GM12878 (cell line): ENCODE results near the gene AKAP13. TPM values are rescaled to one million over a fixed set of nuclear protein-coding genes. Genes with fewer than 3 reads are reported as not detected.

Source experiments
- ATAC-seq: fragments of 200-7000 bp; cut with Tn5 transposase; 3 replicates; pipeline ENCODE4 v1.9.1; 2020; ENCODE audit warnings: mild to moderate bottlenecking, moderate library complexity
- BruUV-seq: library from RNA; stranded (reverse); fragments of 400-500 nt; replicated peaks from 2 replicates; lab custom pipeline; 2021; lab: Mats Ljungman, UMichigan
- CTCF ChIA-PET: fragments of 300-600 bp; sonication (Branson Sonifier 250); formaldehyde crosslinking; extraction: SDS; loops from one replicate; lab custom pipeline; 2021; ENCODE audit warnings: inconsistent platforms; lab: Yijun Ruan, JAX
- POLR2A ChIA-PET: fragments of 350-600 bp; formaldehyde crosslinking; extraction: SDS; loops from one replicate; lab custom pipeline; 2021; ENCODE audit warnings: inconsistent platforms; lab: Charles Lee
- RAD21 ChIA-PET: fragments of 300-600 bp; sonication (Branson Sonifier 250); formaldehyde crosslinking; loops from one replicate; lab custom pipeline; 2023; ENCODE audit warnings: antibody characterized with exemption; ENCODE audit not compliant: unreplicated experiment; lab: Charles Lee
- SMC1A ChIA-PET: fragments of 300-600 bp; sonication (Branson Sonifier 250); formaldehyde crosslinking; loops from one replicate; lab custom pipeline; 2023; ENCODE audit not compliant: unreplicated experiment, uncharacterized antibody; lab: Charles Lee
- DNase-seq: peaks from one replicate; pipeline ENCODE4 v3.0.0-alpha.2; 2011; ENCODE audit warnings: low read depth, low spot score
- FAIRE-seq: peaks from 3 replicates; lab custom pipeline; 2011; peaks lifted over from hg19 to GRCh38; lab: Jason Lieb, UNC
- H2AFZ ChIP-seq: 2 replicates; pipeline ENCODE4 v1.6.0; 2011; ENCODE audit warnings: low read depth, low read length, control low read depth; ENCODE audit not compliant: control insufficient read depth
- H3K27ac ChIP-seq: 2 replicates; pipeline ENCODE4 v1.5.1; 2011; ENCODE audit warnings: control low read depth; ENCODE audit not compliant: control insufficient read depth, insufficient read depth
- H3K27me3 ChIP-seq, 2 experiments: replicated peaks in 1 of 2; 2 replicates each; pipeline versions ENCODE4 v1.6.0 to v1.6.1; 2011; ENCODE audit warnings: low read length in 1 of 2; ENCODE audit not compliant: control insufficient read depth in 2 of 2, insufficient read depth in 2 of 2
- H3K36me3 ChIP-seq, 2 experiments: 2 replicates each; pipeline ENCODE4 v1.5.1; 2011; ENCODE audit warnings: low read length in 1 of 2; ENCODE audit not compliant: control insufficient read depth in 2 of 2, insufficient read depth in 2 of 2
- H3K4me1 ChIP-seq: 2 replicates; pipeline ENCODE4 v1.6.1; 2011; ENCODE audit warnings: mild to moderate bottlenecking, low read length, moderate library complexity, mixed read lengths; ENCODE audit not compliant: control insufficient read depth, insufficient read depth
- H3K4me2 ChIP-seq: 2 replicates; pipeline ENCODE4 v1.6.0; 2011; ENCODE audit warnings: control low read depth; ENCODE audit not compliant: control insufficient read depth, insufficient read depth
- H3K4me3 ChIP-seq: fragments of 200-600 bp; sonication (generic); 2 replicates; pipeline ENCODE4 v1.5.1; 2016
- H3K79me2 ChIP-seq: 2 replicates; pipeline ENCODE4 v1.6.0; 2011; ENCODE audit warnings: low read length; ENCODE audit not compliant: control insufficient read depth, insufficient read depth
- H3K9ac ChIP-seq: 2 replicates; pipeline ENCODE4 v1.8.0; 2011; ENCODE audit warnings: low read length, control low read depth, mixed read lengths; ENCODE audit not compliant: control insufficient read depth, insufficient read depth
- H3K9me3 ChIP-seq: replicated peaks from 3 replicates; pipeline ENCODE4 v1.5.1; 2011; ENCODE audit warnings: mild to moderate bottlenecking, low read length; ENCODE audit not compliant: control insufficient read depth, insufficient read depth
- H4K20me1 ChIP-seq: 2 replicates; pipeline ENCODE4 v1.6.0; 2011; ENCODE audit not compliant: control insufficient read depth, insufficient read depth
- EED ChIP-seq: sonication (generic); IDR thresholded peaks from 2 replicates; pipeline ENCODE4 v1.6.1; 2016; ENCODE audit warnings: antibody characterized with exemption, low read depth
- IKZF1 ChIP-seq: fragments of 450-650 bp; conservative IDR thresholded peaks from 2 replicates; pipeline ENCODE4 v1.6.1; 2017; ENCODE audit warnings: antibody characterized with exemption, mild to moderate bottlenecking
- IKZF2 ChIP-seq, 2 experiments: fragments of 450-650 bp; IDR thresholded peaks; 2 replicates each; pipeline ENCODE4 v1.6.1; 2017; ENCODE audit warnings: mild to moderate bottlenecking in 2 of 2, moderate library complexity in 2 of 2
- KDM1A ChIP-seq: fragments of 200-600 bp; sonication (generic); IDR thresholded peaks from 2 replicates; pipeline ENCODE4 v1.6.1; 2016; ENCODE audit warnings: borderline replicate concordance
- MEF2A ChIP-seq: IDR thresholded peaks from 2 replicates; pipeline ENCODE4 v1.6.1; 2011; ENCODE audit warnings: low read depth, mild to moderate bottlenecking, low read length, moderate library complexity; ENCODE audit not compliant: insufficient read depth
- MTA2 ChIP-seq: fragments of 450-650 bp; IDR thresholded peaks from 2 replicates; pipeline ENCODE4 v1.6.1; 2016; ENCODE audit warnings: low read depth, mild to moderate bottlenecking, moderate library complexity
- NFIC ChIP-seq: IDR thresholded peaks from 2 replicates; pipeline ENCODE4 v1.6.1; 2012; ENCODE audit warnings: low read depth, mild to moderate bottlenecking, inconsistent platforms, low read length, moderate library complexity
- PAX8 ChIP-seq: fragments of 450-650 bp; IDR thresholded peaks from 2 replicates; pipeline ENCODE4 v1.6.1; 2017; ENCODE audit warnings: mild to moderate bottlenecking, moderate library complexity
- POU2F2 ChIP-seq: IDR thresholded peaks from 3 replicates; pipeline ENCODE4 v1.6.1; 2011; ENCODE audit warnings: low read depth, mild to moderate bottlenecking, low read length, borderline replicate concordance
- RUNX3 ChIP-seq: IDR thresholded peaks from 2 replicates; pipeline ENCODE4 v1.6.1; 2012; ENCODE audit warnings: low read length, inconsistent platforms
- WGBS: methylation state at CpG from one replicate; pipeline ENCODE4 v1.1.6; 2016; ENCODE audit warnings: low lambda C conversion rate; ENCODE audit not compliant: insufficient replicate concordance, insufficient coverage; ENCODE audit errors: missing lambda C conversion rate; 5-methylcytosine and 5-hydroxymethylcytosine counted together
- in situ Hi-C: fragments of 300-500 bp; cut with MboI; formaldehyde crosslinking; loops from 9 replicates; pipeline ENCODE4 v1.14.3; 2018; ENCODE audit warnings: mixed read lengths
- intact Hi-C: fragments of 100-400 bp; cut with micrococcal nuclease; formaldehyde crosslinking; loops from one replicate; pipeline ENCODE4 v1.14.2; 2022; ENCODE audit not compliant: unreplicated experiment
- polyA plus RNA-seq, 11 experiments: library from polyadenylated mRNA; depleted of rRNA in 4 of 11; unstranded in 6 of 11; stranded (reverse) in 5 of 11; fragments of >200 nt; fragmentation: Nextera tagmentation in 4 of 11; fragmentation: Illumina TruSeq in 1 of 11; extraction: Ambion mirVana in 4 of 11; extraction: Trizol in 1 of 11; gene quantifications; 1 replicate in 1 of 11; 2 replicates in 10 of 11; pipeline versions ENCODE4 v1.2.1 to v1.2.3, GENCODE V29; 2011 to 2016; ENCODE audit warnings: inconsistent platforms in 2 of 11, missing spikeins in 2 of 11, low read depth in 1 of 11
- total RNA-seq, 4 experiments: library from RNA; depleted of rRNA in 3 of 4; stranded (reverse); fragments of >200 nt in 3 of 4; fragmentation: Illumina TruSeq in 1 of 4; extraction: Trizol in 1 of 4; gene quantifications; 2 replicates each; pipeline versions ENCODE4 v1.2.1 to v1.2.3, GENCODE V29; 2013 to 2021

The AKAP13 gene
- total and polyA plus RNA-seq, 10 of the 15 experiments (the other 5 are each of a cell fraction or from before 2014, with no cell fraction given), result 14.4 to 74.9 (median 55.1) TPM

GRCh38 chr15:85554852-85555521 is 174.6 kb downstream of the AKAP13 start:
- H3K27ac ChIP-seq, result peak overlapping the region; percentile 23
- POLR2A ChIA-PET, result interaction anchor here (0.8 to 2.2 kb wide), 3 partner anchors 22 to 80 kb away, joined by 3 to 5 read pairs (median 4); no protein-coding TSS in a partner anchor

More at GRCh38 chr15:85554852-85555521, 174.6 kb downstream of the AKAP13 start:
- WGBS, result 1% methylated on average over 7 of the region's 7 CpGs
- peaks cover 6% of the 10 kb centered on the region; the same call in 1 of the 2 replicates for H4K20me1 ChIP-seq
- SMC1A ChIA-PET, result interaction anchor here (0.7 to 2.8 kb wide), 12 partner anchors 10 to 155 kb away, joined by 3 to 12 read pairs (median 4); no protein-coding TSS in a partner anchor
- DNase-seq (no peak), ATAC-seq (peak; percentile 79), FAIRE-seq (no peak)
- RAD21 ChIA-PET, result interaction anchor here (0.6 to 1.4 kb wide), 5 partner anchors 10 to 201 kb away, joined by 3 to 4 read pairs (median 3); no protein-coding TSS in a partner anchor
- H2AFZ ChIP-seq, result no peak overlapping the region
- no peak overlapping the region for H3K9ac ChIP-seq
- CTCF ChIA-PET, result interaction anchor here (0.9 to 2.6 kb wide), 6 partner anchors 12 to 50 kb away, joined by 3 to 9 read pairs (median 4); no protein-coding TSS in a partner anchor
- peak overlapping the region; percentile 22; the same call in 1 of the 2 replicates for H3K4me3 ChIP-seq
- no TSS peak for BruUV-seq
- no peaks in the 10 kb centered on the region for H3K27me3 ChIP-seq
- peaks cover 25% of the 10 kb centered on the region for H3K4me1 ChIP-seq
- peaks cover 0 to 8% of the 10 kb centered on the region in 2 experiments; a peak in 2 of 4 replicates for H3K36me3 ChIP-seq
- TF ChIP-seq EED (peak; percentile 42), KDM1A (no peak), PAX8 (no peak), IKZF1 (peak; percentile 28), MTA2 (peak; percentile 36; the same call in 1 of the 2 replicates), RUNX3 (peak; percentile 85), IKZF2 (IDR thresholded peaks at IDR 0.05) (peak in 1 of 2 experiments; percentile 28; a peak in 1 of 4 replicates), POU2F2 (0 out of 3 replicates have a peak, but pooled peaks have one; percentile 12), MEF2A (peak; percentile 41; the same call in 1 of the 2 replicates), NFIC (no peak)
- peak overlapping the region; percentile 70 for H3K4me2 ChIP-seq
- H3K9me3 ChIP-seq, result no peaks in the 10 kb centered on the region
- in situ Hi-C loops (no loop called here), intact Hi-C loops (no loop called here)
- no peaks in the 10 kb centered on the region for H3K79me2 ChIP-seq
